Measurements from ENCODE around the gene LOXL1.

DNA sequence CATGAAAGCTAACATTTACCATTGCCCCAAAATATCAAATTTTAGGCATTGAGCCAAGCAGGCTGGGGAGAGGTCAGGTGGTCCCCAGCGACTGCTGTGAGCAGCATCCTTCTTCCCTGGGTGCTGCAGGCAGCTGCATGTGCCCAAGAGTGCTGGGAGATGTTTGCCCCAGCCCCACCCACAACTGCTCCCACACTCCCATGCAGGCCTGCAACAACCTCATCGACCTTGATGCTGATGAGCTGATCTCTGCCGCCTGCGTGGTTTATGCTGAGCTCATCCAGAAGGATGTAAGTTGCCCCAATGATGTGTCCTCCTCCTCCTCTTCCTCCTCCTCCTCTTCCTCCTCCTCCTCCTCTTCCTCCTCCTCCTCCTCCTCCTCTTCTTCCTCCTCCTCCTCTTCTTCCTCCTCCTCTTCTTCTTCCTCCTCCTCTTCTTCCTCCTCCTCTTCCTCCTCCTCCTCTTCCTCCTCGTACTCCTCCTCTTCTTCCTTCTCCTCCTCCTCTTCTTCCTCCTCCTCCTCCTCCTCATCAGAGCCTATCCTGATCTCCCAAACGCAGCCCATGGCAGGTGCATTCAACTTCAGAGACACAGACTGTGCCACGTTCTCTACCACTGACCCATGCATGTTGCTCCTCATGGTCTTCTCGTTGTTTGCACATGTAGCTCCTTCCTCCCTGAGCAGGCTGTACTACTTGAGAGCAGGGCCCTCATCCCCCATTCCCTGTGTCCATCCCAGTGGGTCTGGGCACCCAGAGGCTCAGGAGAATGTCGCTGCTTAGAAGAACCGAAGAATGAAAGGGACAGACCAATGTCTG is 37.8 kb upstream of the LOXL1 start:
- TF ChIP-seq POLR2A (IDR thresholded peaks at IDR 0.05), result no peak
- TF ChIP-seq EP300 (IDR thresholded peaks at IDR 0.05), result no peak
- TF ChIP-seq CTCF (IDR thresholded peaks at IDR 0.05), result no peak

Data from suprapubic skin (tissue), 3 donors.